HG03439 (cell line): ENCODE results near the gene SPTB.

Experiments used
- ATAC-seq: cut with Tn5 transposase; IDR thresholded peaks from one replicate; pipeline ENCODE4 v1.9.1; 2021; ENCODE audit warnings: mild to moderate bottlenecking, moderate library complexity; ENCODE audit not compliant: unreplicated experiment

SPTB gene

DNA sequence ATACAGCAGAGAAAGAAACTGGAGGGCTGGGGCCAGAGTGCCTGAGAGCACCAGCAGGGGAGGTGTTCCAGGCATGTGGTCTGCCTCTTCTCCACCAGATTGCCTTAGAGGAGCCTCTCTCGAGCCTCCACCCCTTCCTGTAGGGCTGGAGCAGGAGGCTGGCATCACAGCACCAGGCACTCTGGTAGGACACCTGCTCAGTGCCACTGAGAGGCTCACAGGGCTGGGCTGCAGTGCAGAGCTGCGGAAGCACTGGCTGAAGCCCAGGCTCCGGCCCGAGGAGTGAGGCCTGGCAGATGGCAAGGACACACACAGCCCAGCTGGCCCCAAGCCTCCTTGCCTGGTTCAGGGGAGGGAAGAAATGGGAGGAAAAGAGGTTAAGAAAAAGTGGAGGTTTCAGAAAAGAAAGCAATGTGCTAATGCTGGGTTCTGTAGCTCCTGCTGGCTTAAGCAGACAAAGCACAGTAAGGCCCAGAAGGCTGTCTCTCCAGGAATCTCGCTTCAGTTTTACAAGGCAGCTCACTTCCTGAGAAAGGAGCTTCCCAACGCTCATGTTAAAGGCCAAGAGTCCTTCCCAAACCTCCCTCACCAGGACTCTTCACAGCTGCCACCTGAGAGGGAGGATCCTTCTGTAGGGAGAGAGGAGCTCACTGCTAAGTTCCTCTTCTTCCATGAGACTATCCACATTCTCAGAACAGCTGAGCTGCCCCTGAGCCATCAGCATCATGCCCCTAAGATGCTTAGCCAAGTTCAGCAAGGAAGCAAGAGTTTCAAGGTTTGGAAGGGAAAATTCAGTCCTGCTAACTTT lies 23.8 kb downstream of the SPTB start:
- ATAC-seq = no peak

DNA sequence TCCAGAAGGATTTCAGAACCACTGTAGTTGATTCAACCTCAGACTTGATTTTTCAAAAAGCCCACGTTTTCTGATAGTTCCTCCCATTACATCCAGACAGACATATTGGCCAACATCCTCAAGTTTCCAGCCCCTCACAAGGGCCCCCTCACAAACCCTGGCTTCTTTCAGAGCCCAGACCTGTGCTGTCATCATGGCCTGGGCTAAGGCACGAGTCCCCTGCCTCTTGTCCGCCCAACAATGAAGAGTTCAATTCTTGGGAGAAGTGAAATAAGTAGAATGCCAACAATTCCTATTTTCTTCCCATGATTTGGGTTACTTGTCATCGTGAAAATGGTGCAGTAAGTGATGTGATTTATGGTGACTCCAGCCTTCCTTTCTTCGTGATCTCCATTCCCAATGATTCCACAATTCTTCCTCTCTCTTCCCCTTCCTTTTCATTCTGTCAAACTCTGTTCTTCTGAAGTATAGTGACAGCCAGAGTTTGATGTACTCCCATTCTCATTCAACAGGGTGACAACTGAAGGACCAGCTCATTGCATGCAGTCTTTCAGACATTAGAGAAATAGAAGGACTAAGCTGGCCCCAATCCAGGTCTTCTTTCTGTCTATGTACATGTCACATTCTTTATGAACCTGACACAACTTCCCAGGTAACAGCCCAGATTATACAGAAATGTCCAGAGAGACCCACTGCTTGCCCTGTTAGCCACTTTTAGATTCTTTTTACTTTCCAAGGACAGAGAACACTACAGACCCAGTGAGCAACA lies 29.2 kb downstream of the SPTB start:
- no peak for ATAC-seq

DNA sequence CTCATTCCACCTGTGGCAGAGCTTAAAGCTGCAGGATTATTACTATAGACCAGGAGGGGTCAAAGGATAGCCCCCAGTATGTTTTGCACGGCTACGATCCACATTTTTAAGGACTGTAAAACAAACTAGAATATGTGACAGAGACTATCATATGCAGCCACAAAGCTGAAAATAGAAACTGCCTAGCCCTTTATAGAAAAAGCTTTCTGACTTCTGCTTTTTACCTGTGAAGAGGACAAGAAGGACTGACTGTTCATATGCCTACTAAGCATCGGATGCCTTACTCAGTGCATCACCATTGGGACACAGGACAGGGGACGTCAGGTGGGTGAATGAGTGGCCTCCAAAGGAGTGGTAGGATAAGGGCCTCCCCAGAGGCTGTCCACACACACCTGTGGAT lies 29.8 kb downstream of the SPTB start:
- no peak for ATAC-seq

DNA sequence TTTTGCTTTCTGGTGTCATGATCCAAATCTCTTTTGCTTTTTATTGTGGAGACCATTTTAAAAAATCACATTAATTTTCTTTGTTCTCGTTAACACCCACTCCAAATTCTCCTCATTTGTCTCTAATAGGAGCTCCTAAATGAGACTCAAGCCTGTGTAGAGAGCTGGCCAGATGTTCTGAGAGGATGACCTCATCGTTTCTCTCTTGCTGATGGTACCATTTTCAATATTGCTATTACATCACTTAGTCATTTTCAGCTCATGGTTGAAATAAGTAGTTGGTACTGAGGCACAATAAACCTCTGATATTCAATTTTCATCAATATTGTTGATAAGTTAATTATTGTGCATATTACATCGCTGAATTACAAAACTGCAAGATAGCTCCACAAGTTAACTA lies 31.5 kb downstream of the SPTB start:
- ATAC-seq = no peak

DNA sequence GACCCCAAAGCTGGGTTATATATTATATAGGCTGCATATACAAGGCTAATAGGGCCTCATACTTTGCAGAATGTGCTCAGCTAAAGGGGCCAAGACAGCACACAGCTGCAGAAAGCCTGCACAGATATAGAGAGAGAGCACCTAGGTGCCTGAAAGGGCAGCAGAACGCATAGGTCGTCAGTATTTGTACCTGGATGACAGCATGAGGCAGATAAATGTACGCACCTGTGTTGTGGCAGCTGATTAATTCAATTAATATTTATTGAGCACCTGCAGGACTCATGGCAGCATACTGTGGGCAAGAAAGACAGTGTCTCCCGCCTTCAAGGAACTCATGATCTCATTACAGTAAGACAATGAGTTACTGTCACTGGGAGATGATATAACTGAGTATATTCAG lies 33.4 kb downstream of the SPTB start:
- no peak for ATAC-seq

DNA sequence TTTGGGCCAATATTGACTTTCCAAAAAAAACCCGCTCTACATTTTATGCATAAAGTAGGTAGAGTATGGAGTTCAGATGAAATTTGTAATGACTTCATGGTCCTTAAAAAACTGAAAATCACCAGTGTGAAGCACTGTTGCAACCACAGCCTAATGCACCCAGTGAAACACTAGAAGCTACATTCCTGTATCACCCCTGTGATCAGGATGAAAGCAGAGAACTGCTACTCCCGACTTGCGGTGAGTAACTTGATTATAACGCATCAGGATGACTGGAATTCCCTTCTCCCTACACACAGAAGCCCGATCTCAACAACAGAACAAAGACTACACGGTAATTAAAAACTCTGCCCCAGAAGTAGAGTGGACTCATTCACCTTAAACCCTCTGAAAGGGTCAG lies 33.8 kb downstream of the SPTB start:
- ATAC-seq = no peak

DNA sequence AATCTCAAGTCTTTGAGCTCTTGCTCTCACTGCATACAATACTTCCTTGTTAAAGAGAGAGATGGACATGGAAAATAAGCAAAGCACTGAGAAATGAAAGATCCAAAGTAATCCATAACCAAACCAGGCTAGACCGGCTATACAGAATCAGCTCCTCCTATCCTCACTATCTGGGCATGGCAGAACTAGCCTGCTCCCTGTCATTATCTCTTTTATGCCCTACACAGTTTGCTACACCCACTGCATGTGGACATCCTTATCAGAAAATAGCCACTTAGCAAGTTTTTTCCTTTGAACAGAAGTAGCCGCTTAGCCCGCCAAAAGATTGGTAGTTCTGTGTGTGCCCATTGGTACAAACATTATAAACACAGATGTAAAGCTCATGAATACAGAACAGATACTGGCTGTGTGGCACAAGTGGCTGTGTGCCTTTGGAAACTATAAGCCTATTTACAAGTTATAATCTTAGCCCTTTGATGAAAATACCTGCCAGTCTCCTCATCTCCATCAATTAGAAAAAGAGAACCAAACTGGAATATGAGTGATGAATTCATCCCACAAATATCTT lies 34.7 kb downstream of the SPTB start:
- ATAC-seq = no peak

DNA sequence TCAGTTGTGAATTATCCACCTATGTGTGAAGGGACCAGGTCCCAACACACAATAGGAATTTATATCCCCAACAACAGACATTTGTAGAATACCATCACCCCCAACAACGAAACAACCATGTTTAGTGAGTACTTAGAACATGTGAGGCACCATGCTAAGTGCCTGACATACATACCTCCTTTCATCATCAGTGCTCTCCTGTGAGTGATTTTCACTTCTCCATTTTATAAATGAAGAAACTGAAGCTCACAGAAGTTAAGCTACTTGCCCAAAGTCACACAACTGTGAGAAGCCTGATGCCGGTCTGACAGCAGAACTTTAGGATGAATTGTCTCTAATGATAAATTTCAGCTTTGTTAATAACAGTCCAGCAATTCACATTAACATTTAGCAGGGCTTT lies 35.4 kb downstream of the SPTB start:
- no peak for ATAC-seq

DNA sequence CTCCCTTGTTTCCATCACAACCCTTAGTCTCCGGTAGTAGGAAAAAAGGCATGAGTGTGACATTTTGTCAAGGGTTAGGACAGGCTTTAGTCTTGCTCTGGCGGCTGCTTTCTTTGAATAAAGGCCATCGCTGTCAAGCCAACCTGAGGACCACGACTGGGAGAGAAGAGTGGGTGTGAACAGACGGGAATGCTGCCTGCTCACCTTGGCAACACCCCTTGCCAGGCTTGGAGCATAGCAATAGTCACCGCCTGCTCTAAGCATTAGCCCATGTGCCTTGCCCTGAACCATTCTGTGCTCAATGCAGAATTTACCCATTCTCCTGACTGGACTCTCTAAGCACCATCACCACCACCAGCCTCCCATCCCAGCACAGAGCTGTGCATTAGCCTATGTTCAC lies 36.2 kb downstream of the SPTB start:
- no peak for ATAC-seq

DNA sequence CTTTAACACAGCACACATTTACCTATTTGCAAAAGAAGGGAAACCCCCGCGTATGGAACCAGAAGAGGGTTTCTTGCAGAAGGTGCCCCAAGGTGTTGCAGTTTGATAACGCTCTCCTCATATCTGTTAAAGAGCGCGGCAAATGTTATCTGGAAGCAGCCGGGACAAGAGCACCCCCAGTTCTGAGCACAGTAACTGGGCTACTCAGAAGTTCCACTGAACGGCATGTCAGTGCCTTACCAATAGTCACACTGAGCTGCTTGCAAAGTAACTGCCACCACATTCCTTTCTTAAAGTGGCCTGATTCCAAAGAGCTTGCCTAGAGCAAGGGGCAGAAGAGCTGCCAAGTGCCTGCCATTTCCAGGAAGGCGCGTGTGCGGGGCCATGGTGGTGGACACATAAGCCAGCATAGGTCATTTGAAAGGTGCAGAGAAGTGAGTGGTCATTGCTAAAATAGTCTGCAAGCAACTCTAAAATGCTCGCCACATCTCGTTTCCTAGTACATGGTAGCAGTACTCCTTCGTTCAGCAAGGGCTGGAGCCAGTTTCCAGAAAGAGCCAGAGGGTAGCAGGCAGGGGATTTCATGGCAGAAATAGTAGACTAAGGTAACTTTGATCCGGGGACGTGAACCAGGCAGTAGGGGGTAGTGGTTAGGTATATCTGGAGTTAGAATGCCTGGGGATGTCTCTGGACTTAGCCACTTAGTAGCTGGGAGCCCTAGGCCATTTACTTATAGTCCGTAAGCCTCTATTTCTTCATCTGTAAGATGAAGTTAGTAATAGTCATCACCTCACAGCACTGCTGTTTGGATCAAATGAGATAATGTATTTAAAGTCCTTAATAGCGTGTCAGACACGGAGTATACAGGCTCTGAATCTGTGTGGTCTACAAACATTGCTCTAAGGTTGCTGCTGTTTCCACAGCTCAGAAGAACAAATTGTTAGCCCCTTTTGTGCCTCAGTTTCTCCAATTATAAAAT lies 37.6 kb downstream of the SPTB start:
- ATAC-seq = no peak

DNA sequence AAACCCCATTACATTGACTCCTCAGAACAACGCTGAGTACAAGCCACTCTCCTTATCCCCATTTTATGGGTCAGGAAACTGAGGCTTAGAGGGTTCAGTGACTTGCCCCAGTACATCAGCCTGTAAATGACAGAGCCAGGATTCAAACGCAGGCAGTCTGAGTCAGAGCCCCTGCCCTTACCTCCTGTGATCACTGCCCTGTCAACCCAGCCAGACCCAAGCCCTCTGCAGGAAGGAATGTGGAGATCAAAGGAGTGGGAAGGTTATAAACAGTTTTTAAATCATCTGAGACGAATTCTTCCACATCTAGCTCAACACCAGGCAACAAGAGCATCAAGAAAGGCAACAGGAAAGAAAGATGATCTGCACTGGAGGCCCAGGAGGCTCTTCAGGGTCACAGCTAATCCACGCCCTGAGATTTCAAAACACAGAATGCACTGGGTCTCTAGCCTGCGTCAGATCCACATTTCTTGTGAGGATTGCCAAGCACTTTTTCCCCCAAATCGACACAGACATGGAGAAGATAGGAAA lies 38.5 kb downstream of the SPTB start:
- no peak for ATAC-seq

DNA sequence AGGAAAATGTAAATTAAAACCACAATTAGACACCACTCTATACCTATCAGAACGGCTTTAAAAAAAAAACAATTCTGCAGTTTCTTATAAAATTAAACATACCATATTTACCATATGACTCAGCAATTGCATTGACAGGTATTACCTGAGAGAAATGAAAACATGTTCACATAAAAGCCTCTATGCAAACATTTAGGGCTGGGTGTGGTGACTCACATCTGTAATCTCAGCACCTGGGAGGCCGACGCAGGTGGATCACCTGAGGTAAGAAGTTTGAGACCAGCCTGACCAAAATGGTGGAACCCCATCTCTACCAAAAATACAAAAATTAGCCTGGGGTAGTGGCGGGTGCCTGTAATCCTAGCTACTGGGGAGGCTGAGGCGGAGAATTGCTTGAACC lies 41.1 kb downstream of the SPTB start:
- ATAC-seq = no peak

DNA sequence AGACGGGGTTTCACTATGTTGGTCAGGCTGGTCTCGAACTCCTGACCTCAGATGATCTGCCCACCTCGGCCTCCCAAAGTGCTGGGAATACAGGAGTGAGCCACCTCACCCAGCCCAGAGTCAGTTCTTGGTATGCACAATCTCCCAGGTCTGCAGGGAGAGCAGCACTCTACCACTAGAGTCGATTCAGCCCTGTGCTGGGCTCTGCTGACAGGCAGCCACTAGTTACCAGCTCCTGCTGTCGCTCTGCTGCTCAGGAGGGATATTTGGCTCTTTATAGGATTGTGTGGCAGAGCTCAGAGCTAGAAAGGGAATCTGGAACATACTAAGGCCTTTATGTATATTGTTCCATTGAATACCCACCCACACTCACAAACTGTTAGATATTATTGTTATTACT lies 44.3 kb downstream of the SPTB start:
- no peak for ATAC-seq

DNA sequence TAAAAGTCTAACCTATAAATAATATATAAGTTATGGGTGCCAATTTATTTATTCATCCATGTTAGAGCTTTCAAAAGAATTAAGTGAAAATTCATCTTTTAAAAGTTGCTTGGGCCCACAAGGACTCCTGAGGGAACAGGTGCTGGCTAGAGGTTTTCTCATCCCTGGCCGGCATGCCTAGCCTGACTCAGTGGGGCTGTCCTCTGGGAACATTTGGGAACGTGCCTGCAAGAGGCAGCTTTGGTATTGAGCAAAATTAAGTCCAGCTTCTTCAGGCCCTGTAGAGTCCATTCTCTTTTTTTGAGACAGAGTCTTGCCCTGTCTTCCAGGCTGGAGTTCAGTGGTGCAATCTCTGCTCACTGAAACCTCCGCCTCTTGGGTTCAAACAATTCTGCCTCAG lies 44.7 kb downstream of the SPTB start:
- no peak for ATAC-seq

DNA sequence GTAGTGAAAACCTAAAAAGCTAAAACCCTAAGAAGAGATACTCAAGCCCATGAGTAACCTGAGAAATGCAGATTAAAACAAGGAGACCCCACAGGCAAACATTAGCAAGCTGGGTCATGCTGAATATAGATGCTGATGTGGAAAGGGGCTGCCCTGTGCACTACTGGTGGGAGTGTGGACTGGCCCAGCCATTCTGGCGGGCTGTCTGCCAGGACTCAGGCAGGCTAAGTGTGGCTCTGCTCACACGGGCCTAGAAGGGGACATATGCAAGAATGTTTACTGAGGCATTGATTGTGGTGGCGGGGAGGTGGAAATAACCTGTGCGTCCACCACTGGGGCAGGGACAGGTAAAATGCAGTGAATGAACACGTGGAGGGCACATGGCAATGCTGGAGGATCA lies 48.3 kb downstream of the SPTB start:
- no peak for ATAC-seq

DNA sequence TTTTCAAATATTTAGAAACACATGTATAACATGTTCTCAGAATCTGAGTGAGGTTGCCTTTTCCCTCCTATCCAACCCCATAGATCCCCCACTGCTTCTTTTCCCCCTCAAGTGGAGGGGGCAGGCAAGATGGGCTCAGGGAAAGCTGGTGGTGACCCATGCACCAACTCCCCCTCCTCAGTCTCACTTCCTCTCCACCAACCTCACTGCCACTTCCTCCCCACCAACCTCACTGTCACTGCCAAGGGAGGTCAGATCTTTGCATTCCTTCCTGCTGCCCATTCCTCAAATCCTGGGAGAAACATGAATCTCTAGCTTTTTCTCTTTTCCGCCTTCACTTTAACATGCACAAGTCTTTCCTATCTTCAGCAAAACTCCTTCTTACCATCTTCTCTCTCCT lies 48.7 kb downstream of the SPTB start:
- ATAC-seq = no peak

DNA sequence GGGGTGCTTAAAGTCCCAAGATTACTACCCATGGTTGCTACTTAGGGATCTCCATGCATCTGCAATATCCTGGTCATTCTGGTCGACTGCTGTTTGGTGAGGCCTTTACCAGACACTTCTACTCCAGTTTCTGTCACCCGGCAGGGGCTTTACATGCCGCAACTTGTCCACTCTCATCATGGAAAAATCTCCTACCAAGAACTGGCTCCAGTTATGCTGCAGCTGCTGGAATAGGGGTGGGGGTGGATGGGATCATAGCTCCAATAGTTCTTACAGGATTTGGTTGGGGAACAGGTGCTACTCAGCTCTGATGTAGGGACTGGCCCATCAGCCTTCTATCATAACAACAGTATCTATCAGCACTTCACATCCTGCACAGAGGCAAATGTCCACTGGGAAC lies 51.6 kb downstream of the SPTB start:
- no peak for ATAC-seq

DNA sequence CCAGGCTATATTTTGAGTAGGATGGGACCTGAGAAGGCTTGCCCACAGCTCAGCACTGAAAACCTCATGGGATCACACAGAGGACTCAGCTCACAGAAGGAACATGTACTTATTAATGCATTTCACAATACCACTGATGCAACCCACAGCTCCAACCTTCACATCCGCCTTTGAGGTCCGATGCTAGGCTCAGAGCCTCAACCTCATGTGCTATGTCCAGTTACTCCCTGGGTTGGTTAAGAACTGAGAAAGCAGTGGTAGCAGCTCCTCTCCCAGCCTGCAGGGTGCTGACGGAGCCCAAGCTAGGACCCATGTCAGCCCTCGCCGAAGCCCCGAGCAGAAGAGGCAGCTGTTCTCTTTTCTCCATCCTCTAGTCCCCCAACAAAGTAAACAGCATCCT lies 52.9 kb downstream of the SPTB start:
- no peak for ATAC-seq

DNA sequence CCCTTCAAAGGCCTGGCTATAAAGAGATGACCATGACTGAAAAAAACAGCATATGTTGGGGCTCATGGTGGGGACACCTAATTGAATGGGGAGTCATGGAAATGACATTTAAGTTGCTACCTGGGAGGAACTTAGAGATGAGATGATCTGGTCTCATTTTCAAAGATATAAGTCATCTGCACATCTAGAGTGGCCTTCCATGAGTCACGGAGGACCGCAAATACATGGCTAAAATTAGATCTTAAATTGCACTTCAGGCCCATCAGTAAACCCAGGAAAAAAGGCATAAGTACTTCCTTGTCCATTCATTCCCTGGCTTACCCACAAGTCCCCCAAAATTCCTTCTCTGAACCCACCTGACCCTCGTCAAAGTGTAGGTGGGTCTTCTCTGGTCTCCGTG lies 53.4 kb downstream of the SPTB start:
- ATAC-seq = no peak

DNA sequence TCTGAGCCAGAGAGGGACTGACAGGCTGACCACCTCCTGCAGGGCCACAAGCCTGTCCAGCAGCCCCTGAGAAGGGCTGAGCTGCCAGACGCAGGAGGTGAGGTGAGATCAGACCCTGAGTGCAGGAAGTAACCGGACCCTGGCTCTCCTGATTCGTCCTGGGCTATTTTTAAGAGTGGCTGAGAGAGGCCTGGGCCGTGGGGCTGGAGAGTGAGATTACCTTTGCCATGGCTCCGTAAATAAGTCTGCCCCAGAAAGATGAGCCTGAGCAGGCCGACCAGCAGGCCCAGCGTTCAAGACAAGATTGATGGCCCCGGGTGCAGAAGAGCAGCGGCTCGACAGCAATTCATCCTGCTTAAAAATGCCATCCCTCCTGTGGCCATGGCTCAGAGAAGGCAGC lies 54.2 kb downstream of the SPTB start:
- no peak for ATAC-seq

DNA sequence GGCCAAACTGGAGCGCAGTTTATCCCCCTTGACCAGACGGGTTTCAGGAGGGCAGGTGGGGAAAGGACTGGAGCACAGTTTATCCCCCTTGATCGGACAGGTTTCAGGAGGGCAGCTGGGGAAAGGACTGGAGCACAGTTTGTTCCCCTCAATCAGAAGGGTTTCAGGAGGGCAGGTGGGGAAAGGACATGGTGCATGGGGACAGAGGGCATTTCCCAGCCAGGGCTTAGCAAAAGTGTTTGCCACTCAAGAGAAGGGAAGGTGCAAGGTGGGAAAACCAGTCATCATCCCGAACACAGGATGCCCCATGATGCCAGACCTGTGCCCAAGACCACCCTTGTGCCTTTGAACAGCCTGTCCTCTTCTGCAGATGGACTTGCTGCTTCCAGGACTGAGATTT lies 54.7 kb downstream of the SPTB start:
- ATAC-seq = no peak
